AG10803 (cell line): ENCODE data around the gene ACACA.
"Not testable (repeated sequence)": the region's sequence is repeated elsewhere in the genome, so short reads cannot be mapped to it uniquely, and the experiment has no call there.

ENCODE experiments used
- DNase-seq: peaks from one replicate; pipeline ENCODE4 v3.0.0; 2010; ENCODE audit warnings: low read depth
- H3K4me3 ChIP-seq: 2 replicates; pipeline ENCODE4 v1.5.1; 2011; ENCODE audit warnings: mild to moderate bottlenecking, low read length, control low read depth
- CTCF ChIP-seq: conservative IDR thresholded peaks from 2 replicates; pipeline ENCODE4 v1.5.1; 2011; ENCODE audit warnings: mild to moderate bottlenecking, low read length, control low read depth, inconsistent platforms

The ACACA gene

GRCh38 chr17:37359682-37360188, 46.9 kb downstream of the ACACA start:
- peak overlapping the region; percentile 80 for H3K4me3 ChIP-seq
- no peak for TF ChIP-seq CTCF
- peak; percentile 37 for DNase-seq

- peak; percentile 87 for DNase-seq
- peak overlapping the region; percentile 80 for H3K4me3 ChIP-seq
- no peak for TF ChIP-seq CTCF
These were observed 47.6 kb downstream of the ACACA start for GRCh38 chr17:37358830-37359681.

GRCh38 chr17:37358098-37358829, 48.4 kb downstream of the ACACA start:
- peak overlapping the region; percentile 80 for H3K4me3 ChIP-seq
- DNase-seq = peak; percentile 12
- TF ChIP-seq CTCF = no peak

- not testable (repeated sequence) for DNase-seq, H3K4me3 ChIP-seq
These were observed 49.7 kb downstream of the ACACA start for GRCh38 chr17:37356796-37357569.

- not testable (repeated sequence) for DNase-seq, H3K4me3 ChIP-seq
These were observed 59.7 kb downstream of the ACACA start for GRCh38 chr17:37346863-37347402.

GRCh38 chr17:37344519-37344918, 62.1 kb downstream of the ACACA start:
- no peak overlapping the region for H3K4me3 ChIP-seq
- TF ChIP-seq CTCF = no peak

GRCh38 chr17:37342589-37342988, 64.0 kb downstream of the ACACA start:
- no peak overlapping the region for H3K4me3 ChIP-seq
- TF ChIP-seq CTCF = no peak

More at GRCh38 chr17:37344519-37344918, 62.1 kb downstream of the ACACA start:
- no peak for DNase-seq

More at GRCh38 chr17:37342589-37342988, 64.0 kb downstream of the ACACA start:
- DNase-seq = no peak
